ENCODE measurements around the gene MALRD1. TPM values are rescaled to one million over a fixed set of nuclear protein-coding genes. Genes with fewer than 3 reads are reported as not detected.
"Not testable (repeated sequence)": the region's sequence is repeated elsewhere in the genome, so short reads cannot be mapped to it uniquely, and the experiment has no call there.

The MALRD1 gene
- total RNA-seq, 4 donors from 2014 or later: 1.1 to 6.2 TPM; not detected in 2

DNA sequence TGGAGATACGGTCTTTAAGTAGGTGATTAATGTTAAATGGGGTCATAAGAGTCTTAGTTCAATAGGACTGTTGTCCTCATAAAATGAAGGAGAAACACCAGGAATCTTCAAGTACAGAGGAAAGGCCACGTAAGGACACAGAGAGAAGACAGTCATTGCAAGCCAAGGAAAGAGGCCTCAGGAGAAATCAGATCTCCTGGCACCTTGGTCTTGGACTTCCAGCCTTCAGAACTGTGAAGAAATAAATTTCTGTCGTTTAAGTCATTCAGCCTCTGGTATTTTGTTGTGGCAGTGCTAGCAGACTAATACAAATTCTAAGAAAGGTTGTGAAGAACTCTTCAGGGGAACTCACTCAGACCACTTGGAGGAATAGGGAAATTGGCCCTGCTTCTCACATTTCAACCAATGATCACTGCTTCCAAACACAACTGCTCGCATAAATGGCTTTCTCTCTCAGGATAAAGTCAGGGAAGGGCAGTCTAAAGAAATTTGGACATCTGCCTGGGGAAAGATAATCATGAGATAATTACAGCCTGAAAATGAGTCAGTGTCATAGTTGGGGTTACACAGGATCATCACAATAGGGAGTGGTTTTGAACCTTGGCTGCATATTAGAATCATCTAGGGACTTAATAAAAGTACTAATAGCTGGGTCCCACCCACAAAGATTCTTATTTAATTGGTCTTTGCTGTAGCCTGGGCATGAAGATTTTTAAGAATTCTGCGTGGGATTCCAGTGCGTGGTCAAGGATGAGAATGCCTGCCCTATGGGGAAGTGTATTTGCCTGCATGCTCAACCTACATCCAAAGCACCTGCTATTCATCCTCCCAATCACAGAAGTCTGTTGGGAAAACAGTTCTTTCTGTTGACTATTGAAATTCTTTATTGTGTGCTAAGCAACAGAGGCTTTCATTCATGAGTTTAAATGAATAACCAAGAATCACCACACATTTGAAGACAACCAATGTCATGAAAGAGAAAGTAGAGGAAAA, 457.0 kb downstream of the MALRD1 start:
- no peak for DNase-seq
- H3K4me3 ChIP-seq: no peak overlapping the region
- no peaks in the 10 kb centered on the region for H3K9me3 ChIP-seq
- no peak overlapping the region for H3K27ac ChIP-seq
- TF ChIP-seq, protein P1, sequence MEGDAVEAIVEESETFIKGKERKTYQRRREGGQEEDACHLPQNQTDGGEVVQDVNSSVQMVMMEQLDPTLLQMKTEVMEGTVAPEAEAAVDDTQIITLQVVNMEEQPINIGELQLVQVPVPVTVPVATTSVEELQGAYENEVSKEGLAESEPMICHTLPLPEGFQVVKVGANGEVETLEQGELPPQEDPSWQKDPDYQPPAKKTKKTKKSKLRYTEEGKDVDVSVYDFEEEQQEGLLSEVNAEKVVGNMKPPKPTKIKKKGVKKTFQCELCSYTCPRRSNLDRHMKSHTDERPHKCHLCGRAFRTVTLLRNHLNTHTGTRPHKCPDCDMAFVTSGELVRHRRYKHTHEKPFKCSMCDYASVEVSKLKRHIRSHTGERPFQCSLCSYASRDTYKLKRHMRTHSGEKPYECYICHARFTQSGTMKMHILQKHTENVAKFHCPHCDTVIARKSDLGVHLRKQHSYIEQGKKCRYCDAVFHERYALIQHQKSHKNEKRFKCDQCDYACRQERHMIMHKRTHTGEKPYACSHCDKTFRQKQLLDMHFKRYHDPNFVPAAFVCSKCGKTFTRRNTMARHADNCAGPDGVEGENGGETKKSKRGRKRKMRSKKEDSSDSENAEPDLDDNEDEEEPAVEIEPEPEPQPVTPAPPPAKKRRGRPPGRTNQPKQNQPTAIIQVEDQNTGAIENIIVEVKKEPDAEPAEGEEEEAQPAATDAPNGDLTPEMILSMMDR (IDR thresholded peaks at IDR 0.05): no peak
- no peak for TF ChIP-seq POLR2A (IDR thresholded peaks at IDR 0.05)
- H3K4me1 ChIP-seq: no peaks in the 10 kb centered on the region
- no peaks in the 10 kb centered on the region for H3K27me3 ChIP-seq
- H3K36me3 ChIP-seq: no peaks in the 10 kb centered on the region
- intact Hi-C loops (cut with DNase I; ENCODE audit: low total_unique reads): no loop called here

DNA sequence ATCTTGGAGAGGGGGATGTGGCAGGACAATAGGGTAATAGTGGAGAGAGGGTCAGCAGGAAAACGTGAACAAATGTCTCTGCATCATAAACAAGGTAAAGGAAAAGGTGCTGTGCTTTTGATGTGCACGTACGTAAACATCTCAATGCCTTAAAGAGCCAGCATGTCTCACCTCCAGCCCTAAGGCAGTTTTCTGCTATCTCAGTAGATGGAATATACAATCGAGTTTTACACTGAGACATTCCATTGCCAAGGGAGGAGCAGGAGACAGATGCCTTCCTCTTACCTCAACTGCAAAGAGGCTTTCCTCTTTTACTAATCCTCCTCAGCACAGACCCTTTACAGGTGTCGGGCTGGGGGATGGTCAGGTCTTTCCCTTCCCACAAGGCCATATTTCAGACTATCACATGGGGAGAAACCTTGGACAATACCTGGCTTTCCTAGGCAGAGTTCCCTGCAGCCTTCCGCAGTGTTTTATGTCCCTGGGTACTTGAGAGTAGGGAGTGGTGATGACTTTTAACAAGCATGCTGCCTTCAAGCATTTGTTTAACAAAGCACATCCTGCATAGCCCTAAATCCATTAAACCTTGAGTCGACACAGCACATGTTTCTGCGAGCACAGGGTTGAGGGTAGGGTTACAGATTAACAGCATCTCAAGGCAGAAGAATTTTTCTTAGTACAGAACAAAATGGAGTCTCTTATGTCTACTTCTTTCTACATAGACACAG, 461.6 kb downstream of the MALRD1 start:
- H3K36me3 ChIP-seq; H3K9me3 ChIP-seq; H3K27ac ChIP-seq; H3K27me3 ChIP-seq; intact Hi-C loops (cut with DNase I; ENCODE audit: low total_unique reads); DNase-seq; H3K4me3 ChIP-seq; H3K4me1 ChIP-seq: not testable (repeated sequence)

DNA sequence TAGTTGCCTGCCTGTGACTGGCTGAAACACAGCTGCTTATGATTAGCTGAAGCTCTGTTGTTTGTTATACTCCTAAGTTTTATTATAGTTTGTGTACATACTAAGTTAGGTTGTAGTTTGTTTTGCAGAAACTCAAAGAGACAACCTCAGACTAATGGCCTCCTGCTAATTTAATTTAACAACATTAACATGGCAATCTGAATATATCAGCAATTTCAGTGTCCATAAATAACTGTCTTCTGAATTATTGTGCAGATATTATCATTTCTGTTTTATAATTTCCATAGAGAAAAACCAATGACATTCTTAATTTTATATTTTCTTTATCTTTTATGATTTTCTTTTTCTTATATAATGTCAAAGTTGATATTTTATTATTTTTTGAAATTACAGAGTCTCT, 469.5 kb downstream of the MALRD1 start:
- Histone ChIP-seq H3K36me3 (no peaks in the 10 kb centered on the region), H3K27ac (no peak overlapping the region), H3K9me3 (no peaks in the 10 kb centered on the region), H3K4me3 (no peak overlapping the region), H3K27me3 (no peaks in the 10 kb centered on the region), H3K4me1 (no peaks in the 10 kb centered on the region)
- no peak for TF ChIP-seq POLR2A (IDR thresholded peaks at IDR 0.05)
- TF ChIP-seq, protein P1 (IDR thresholded peaks at IDR 0.05): no peak
- intact Hi-C loops (cut with DNase I; ENCODE audit: low total_unique reads): no loop called here
- DNase-seq: no peak

DNA sequence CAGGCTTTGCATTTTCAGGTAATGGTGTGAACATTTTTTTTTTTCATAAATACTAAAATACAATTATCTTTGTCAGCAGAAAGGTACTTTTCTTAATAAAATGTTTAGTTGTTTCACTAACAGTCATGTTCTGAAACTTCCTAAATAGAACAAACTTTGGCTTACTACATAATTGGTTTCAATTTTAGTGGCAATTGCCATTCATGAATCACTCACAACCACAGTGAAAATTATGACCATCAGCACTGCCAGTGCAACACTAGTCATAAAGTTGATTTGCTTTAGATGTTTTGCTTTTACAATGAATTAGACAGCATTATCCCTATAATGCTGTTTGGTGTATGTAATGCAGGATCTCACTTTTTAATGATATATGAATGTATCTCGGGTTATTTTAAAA, 470.0 kb downstream of the MALRD1 start:
- Histone ChIP-seq H3K9me3 (no peaks in the 10 kb centered on the region), H3K4me1 (no peaks in the 10 kb centered on the region), H3K27me3 (no peaks in the 10 kb centered on the region), H3K36me3 (no peaks in the 10 kb centered on the region), H3K27ac (no peak overlapping the region), H3K4me3 (no peak overlapping the region)
- TF ChIP-seq, protein P1 (IDR thresholded peaks at IDR 0.05): no peak
- no peak for TF ChIP-seq POLR2A (IDR thresholded peaks at IDR 0.05)
- intact Hi-C loops (cut with DNase I; ENCODE audit: low total_unique reads): no loop called here
- DNase-seq: no peak

DNA sequence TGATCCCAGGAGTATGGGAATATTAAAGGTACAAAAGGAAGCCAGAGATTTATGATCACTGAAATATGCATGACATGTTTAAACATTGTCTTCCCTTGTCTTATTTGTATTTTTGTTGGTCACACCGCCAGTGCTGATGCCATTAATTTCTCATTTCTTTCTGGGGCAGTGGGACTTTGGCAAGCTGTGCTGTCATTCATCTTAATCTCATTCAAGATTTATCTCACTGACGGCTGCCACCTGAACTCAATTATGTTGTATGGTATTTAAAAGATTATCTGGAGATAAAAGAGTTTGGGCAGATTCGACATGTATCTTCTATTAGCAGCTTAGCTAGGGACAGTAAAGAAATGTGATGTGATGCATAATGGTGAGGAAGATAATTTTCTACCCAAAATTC, 482.7 kb downstream of the MALRD1 start:
- no peaks in the 10 kb centered on the region for H3K27me3 ChIP-seq
- intact Hi-C loops (cut with DNase I; ENCODE audit: low total_unique reads): no loop called here
- H3K27ac ChIP-seq: no peak overlapping the region
- no peaks in the 10 kb centered on the region for H3K9me3 ChIP-seq
- TF ChIP-seq, protein P1 (IDR thresholded peaks at IDR 0.05): no peak
- no peak for TF ChIP-seq POLR2A (IDR thresholded peaks at IDR 0.05)
- H3K4me3 ChIP-seq: no peak overlapping the region
- H3K4me1 ChIP-seq: no peaks in the 10 kb centered on the region
- no peak for DNase-seq
- H3K36me3 ChIP-seq: peaks cover 0 to 3% of the 10 kb centered on the region in 2 donors

Data from uterus (tissue), 4 donors.